AG09309 (cell line): ENCODE results near the gene FHL3.

Experiments used
- DNase-seq: peaks from one replicate; pipeline ENCODE4 v3.0.0-alpha.2; 2010; ENCODE audit warnings: low read depth
- H3K4me3 ChIP-seq: 2 replicates; pipeline ENCODE4 v1.5.1; 2011; ENCODE audit warnings: mild to moderate bottlenecking, low read depth, low read length, moderate library complexity; ENCODE audit not compliant: control insufficient read depth
- CTCF ChIP-seq: IDR thresholded peaks from 2 replicates; pipeline ENCODE4 v1.5.1; 2011; ENCODE audit warnings: mild to moderate bottlenecking, low read depth, low read length, inconsistent platforms; ENCODE audit not compliant: insufficient read depth, control insufficient read depth; ENCODE audit errors: missing control alignments

FHL3 gene

GRCh38 chr1:38047603-38048141 is 42.4 kb upstream of the FHL3 start:
- DNase-seq, result no peak
- no peak for TF ChIP-seq CTCF
- peak overlapping the region; percentile 51 for H3K4me3 ChIP-seq

GRCh38 chr1:38046884-38047602 is 41.7 kb upstream of the FHL3 start:
- H3K4me3 ChIP-seq, result peak overlapping the region; percentile 51
- no peak for DNase-seq
- TF ChIP-seq CTCF, result no peak

GRCh38 chr1:38046333-38046883 is 41.1 kb upstream of the FHL3 start, which contains the start of gene POU3F1:
Gene POU3F1 (minus strand): TSS chr1:38046793. CDS start chr1:38046743, 50 bp downstream.
- no peak for DNase-seq
- no peak for TF ChIP-seq CTCF
- peak within 1 kb of the TSS; percentile 51 for H3K4me3 ChIP-seq

GRCh38 chr1:38045401-38046332 is 40.4 kb upstream of the FHL3 start:
- no peak for TF ChIP-seq CTCF
- no peak overlapping the region for H3K4me3 ChIP-seq
- no peak for DNase-seq

- no peak for DNase-seq
- peak overlapping the region; percentile 32 for H3K4me3 ChIP-seq
- no peak for TF ChIP-seq CTCF
Measured at GRCh38 chr1:38044221-38045215, 39.2 kb upstream of the FHL3 start.
